HEK293 (cell line): ENCODE data around the gene ATXN2.

ENCODE experiments used
- REPIN1 ChIP-seq: fragments of 450-650 bp; formaldehyde crosslinking; IDR thresholded peaks from 2 replicates; pipeline ENCODE4 v1.5.1; 2017; ENCODE audit warnings: missing biosample characterization, missing genetic modification characterization, low read depth
- ZNF473 ChIP-seq: fragments of 450-650 bp; formaldehyde crosslinking; IDR thresholded peaks from 2 replicates; pipeline ENCODE4 v1.5.1; 2017; ENCODE audit warnings: missing biosample characterization, missing genetic modification characterization
- TF ChIP-seq, protein P1 (sequence below): fragments of 450-650 bp; formaldehyde crosslinking; IDR thresholded peaks from 2 replicates; pipeline ENCODE4 v1.5.0; 2017; ENCODE audit warnings: missing biosample characterization, missing genetic modification characterization, borderline replicate concordance
- TF ChIP-seq, protein P2 (sequence below): fragments of 450-650 bp; formaldehyde crosslinking; conservative IDR thresholded peaks from 2 replicates; pipeline ENCODE4 v1.5.1; 2016; ENCODE audit warnings: low read depth, missing biosample characterization, missing genetic modification characterization

DNA sequence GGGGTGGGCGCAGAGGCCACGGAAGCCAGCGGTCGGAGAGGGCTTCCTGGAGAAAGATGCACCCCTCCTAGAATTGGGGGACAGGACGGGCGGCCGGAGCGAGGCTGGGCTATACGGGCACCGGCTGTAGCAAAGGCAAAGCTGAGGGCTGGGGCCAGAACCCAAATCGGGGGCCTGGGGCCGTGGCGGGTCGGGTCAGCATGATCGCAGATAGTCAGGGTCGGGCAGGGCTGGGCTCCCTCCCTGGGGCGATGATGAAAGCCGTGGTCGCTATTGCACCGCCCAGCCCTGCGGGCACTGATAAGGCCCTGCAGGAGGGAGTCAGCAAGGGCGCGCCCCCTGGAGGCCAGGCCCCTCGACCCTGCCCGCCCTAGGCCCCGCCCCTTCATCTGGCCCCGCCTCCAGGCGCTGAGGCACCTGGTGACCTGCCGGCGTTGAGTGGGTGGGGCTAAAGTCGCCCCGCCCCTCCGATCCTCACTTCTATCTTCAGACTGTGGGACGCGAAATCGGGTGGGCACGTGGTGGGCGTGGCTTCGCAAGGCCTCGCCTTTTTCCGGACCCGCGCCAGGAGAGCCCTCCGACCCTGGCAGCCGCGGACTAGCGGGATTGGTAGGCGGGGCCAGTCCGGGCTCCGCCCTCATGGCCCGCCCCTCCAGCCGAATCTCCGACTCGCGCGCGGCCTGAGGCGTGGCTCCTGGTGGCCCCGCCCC lies 193.8 kb downstream of the ATXN2 start:
- TF ChIP-seq ZNF473 (tag by site-specific recombination) (no peak), REPIN1 (tag by site-specific recombination) (no peak)
- TF ChIP-seq, protein P1, sequence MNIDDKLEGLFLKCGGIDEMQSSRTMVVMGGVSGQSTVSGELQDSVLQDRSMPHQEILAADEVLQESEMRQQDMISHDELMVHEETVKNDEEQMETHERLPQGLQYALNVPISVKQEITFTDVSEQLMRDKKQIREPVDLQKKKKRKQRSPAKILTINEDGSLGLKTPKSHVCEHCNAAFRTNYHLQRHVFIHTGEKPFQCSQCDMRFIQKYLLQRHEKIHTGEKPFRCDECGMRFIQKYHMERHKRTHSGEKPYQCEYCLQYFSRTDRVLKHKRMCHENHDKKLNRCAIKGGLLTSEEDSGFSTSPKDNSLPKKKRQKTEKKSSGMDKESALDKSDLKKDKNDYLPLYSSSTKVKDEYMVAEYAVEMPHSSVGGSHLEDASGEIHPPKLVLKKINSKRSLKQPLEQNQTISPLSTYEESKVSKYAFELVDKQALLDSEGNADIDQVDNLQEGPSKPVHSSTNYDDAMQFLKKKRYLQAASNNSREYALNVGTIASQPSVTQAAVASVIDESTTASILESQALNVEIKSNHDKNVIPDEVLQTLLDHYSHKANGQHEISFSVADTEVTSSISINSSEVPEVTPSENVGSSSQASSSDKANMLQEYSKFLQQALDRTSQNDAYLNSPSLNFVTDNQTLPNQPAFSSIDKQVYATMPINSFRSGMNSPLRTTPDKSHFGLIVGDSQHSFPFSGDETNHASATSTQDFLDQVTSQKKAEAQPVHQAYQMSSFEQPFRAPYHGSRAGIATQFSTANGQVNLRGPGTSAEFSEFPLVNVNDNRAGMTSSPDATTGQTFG, result no peak
- TF ChIP-seq, protein P2, sequence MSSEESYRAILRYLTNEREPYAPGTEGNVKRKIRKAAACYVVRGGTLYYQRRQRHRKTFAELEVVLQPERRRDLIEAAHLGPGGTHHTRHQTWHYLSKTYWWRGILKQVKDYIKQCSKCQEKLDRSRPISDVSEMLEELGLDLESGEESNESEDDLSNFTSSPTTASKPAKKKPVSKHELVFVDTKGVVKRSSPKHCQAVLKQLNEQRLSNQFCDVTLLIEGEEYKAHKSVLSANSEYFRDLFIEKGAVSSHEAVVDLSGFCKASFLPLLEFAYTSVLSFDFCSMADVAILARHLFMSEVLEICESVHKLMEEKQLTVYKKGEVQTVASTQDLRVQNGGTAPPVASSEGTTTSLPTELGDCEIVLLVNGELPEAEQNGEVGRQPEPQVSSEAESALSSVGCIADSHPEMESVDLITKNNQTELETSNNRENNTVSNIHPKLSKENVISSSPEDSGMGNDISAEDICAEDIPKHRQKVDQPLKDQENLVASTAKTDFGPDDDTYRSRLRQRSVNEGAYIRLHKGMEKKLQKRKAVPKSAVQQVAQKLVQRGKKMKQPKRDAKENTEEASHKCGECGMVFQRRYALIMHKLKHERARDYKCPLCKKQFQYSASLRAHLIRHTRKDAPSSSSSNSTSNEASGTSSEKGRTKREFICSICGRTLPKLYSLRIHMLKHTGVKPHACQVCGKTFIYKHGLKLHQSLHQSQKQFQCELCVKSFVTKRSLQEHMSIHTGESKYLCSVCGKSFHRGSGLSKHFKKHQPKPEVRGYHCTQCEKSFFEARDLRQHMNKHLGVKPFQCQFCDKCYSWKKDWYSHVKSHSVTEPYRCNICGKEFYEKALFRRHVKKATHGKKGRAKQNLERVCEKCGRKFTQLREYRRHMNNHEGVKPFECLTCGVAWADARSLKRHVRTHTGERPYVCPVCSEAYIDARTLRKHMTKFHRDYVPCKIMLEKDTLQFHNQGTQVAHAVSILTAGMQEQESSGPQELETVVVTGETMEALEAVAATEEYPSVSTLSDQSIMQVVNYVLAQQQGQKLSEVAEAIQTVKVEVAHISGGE (tag by site-specific recombination), result no peak
